Uterus (tissue), 4 donors: ENCODE results near the gene ASF1B. TPM values are rescaled to one million over a fixed set of nuclear protein-coding genes. Genes with fewer than 3 reads are reported as not detected.
A peak's percentile ranks its signal among the peaks of the same experiment; 100 is the strongest.

ENCODE experiments used
- DNase-seq, 2 donors: peaks; one replicate each; pipeline ENCODE4 v3.0.0-alpha.2; 2019 to 2020
- H3K27ac ChIP-seq, 2 donors: fragments of 200-600 bp; sonication (generic); 1 replicate in 1 of 2; 2 replicates in 1 of 2; pipeline ENCODE4 v1.5.1; 2016 to 2018
- H3K27me3 ChIP-seq, 2 donors: fragments of 200-600 bp; sonication (generic); one replicate each; pipeline ENCODE4 v1.5.1; 2018 to 2019; ENCODE audit warnings: control low read depth in 1 of 2
- H3K36me3 ChIP-seq, 2 donors: fragments of 200-600 bp; sonication (generic); one replicate each; pipeline ENCODE4 v1.5.1; 2019; ENCODE audit warnings: control low read depth in 1 of 2
- H3K4me1 ChIP-seq, 2 donors: fragments of 200-600 bp; sonication (generic); one replicate each; pipeline ENCODE4 v1.5.1; 2018 to 2019; ENCODE audit warnings: control low read depth in 1 of 2
- H3K4me3 ChIP-seq, 2 donors: fragments of 200-600 bp; sonication (generic); 1 replicate in 1 of 2; 2 replicates in 1 of 2; pipeline ENCODE4 v1.5.1; 2018 to 2019; ENCODE audit warnings: mild to moderate bottlenecking in 1 of 2
- H3K9me3 ChIP-seq, 2 donors: fragments of 200-600 bp; sonication (generic); one replicate each; pipeline ENCODE4 v1.5.1; 2019; ENCODE audit warnings: control low read depth in 1 of 2
- CTCF ChIP-seq, 4 experiments: fragments of 200-600 bp in 2 of 4; fragments of 450-650 bp in 2 of 4; sonication (generic) in 2 of 4; IDR thresholded peaks; one replicate each; pipeline ENCODE4 v1.5.1; 2016 to 2019; ENCODE audit warnings: antibody characterized with exemption in 4 of 4, mild to moderate bottlenecking in 2 of 4, moderate library complexity in 1 of 4
- POLR2A ChIP-seq, 2 donors: fragments of 450-650 bp; IDR thresholded peaks; one replicate each; pipeline ENCODE4 v1.6.1; 2016; ENCODE audit warnings: antibody characterized with exemption in 2 of 2, mild to moderate bottlenecking in 1 of 2, moderate library complexity in 1 of 2
- intact Hi-C: fragments of 100-400 bp; cut with DNase I; formaldehyde crosslinking; loops from one replicate; pipeline ENCODE4 v1.15.1; 2023; ENCODE audit warnings: low total_unique reads
- total RNA-seq, 4 donors: library from RNA; depleted of rRNA in 3 of 4; stranded (reverse); fragments of >200 nt in 3 of 4; gene quantifications; one replicate each; pipeline versions ENCODE4 v1.1.0 to v1.2.4, GENCODE V29; 2014 to 2023
- donor health status: DM: yes; HTN: yes; CAD: no.

Gene ASF1B
- total RNA-seq, 4 donors from 2014 or later: 16.7 TPM; not detected in 3

- TF ChIP-seq POLR2A (IDR thresholded peaks at IDR 0.05) (no peak), CTCF (IDR thresholded peaks at IDR 0.05) (no peak)
- Histone ChIP-seq H3K27me3 (no peaks in the 10 kb centered on the region), H3K4me1 (peaks cover 0 to 15% of the 10 kb centered on the region in 2 donors), H3K4me3 (no peak overlapping the region), H3K27ac (no peak overlapping the region), H3K9me3 (no peaks in the 10 kb centered on the region), H3K36me3 (no peaks in the 10 kb centered on the region)
- no peak for DNase-seq
- intact Hi-C loops: no loop called here
Measured at GRCh38 chr19:14145381-14145780, 9.0 kb upstream of the ASF1B start.

- intact Hi-C loops: no loop called here
- DNase-seq: no peak
- Histone ChIP-seq H3K4me1 (no peaks in the 10 kb centered on the region), H3K9me3 (no peaks in the 10 kb centered on the region), H3K36me3 (no peaks in the 10 kb centered on the region), H3K27me3 (no peaks in the 10 kb centered on the region), H3K4me3 (no peak overlapping the region), H3K27ac (no peak overlapping the region)
- TF ChIP-seq CTCF (IDR thresholded peaks at IDR 0.05) (no peak), POLR2A (IDR thresholded peaks at IDR 0.05) (no peak)
Measured at GRCh38 chr19:14142262-14143190, 6.1 kb upstream of the ASF1B start.

DNA sequence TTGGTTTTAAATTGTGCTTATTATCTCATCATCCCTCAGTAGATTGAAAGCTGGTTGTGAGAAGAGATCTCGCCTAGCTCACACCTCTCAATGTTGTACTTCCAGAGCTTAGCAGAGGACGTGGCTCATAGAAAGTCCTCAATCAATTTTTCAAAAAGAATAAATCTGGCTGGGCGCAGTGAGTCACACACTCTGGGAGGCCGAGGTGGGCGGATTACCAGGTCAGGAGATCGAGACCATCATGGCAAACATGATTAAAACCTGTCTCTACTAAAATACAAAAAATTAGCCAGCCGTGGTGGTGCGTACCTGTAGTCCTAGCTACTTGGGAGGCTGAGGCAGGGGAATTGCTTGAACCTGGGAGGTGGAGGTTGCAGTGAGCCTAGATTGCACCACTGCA, 4.7 kb upstream of the ASF1B start:
- intact Hi-C loops: no loop called here
- TF ChIP-seq CTCF (IDR thresholded peaks at IDR 0.05) (no peak), POLR2A (IDR thresholded peaks at IDR 0.05) (no peak)

DNA sequence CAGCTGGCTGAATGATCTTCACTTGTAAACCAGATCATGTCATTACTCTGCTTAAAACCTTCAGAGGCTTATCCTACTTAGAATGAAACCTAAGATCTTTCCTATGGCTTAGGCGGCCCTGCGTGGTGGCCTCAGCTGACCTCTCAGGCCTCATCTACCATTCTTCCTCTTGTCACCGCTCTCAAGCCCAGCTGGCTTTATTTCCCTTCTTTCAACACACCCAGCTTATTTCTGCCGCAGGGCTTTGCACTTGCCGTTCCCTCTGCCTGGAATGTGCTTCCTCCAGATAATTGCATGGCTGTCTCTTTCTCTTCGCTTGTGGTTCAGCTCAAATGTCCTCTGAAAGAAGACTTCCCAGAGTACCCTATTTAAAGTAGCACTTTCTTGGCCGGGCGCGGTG, 3.6 kb upstream of the ASF1B start:
- H3K36me3 ChIP-seq: no peaks in the 10 kb centered on the region
- no peak for DNase-seq
- H3K27me3 ChIP-seq: no peaks in the 10 kb centered on the region
- no peaks in the 10 kb centered on the region for H3K9me3 ChIP-seq
- peaks cover 0 to 6% of the 10 kb centered on the region in 2 donors for H3K4me1 ChIP-seq
- intact Hi-C loops: loop anchor here (5.0 kb wide), 1 partner anchor 207 kb away; no protein-coding TSS in a partner anchor
- no peak overlapping the region for H3K27ac ChIP-seq
- no peak for TF ChIP-seq POLR2A (IDR thresholded peaks at IDR 0.05)
- no peak for TF ChIP-seq CTCF (IDR thresholded peaks at IDR 0.05)
- no peak overlapping the region for H3K4me3 ChIP-seq

More for the DNA sequence above, 4.7 kb upstream of the ASF1B start:
- no peaks in the 10 kb centered on the region for H3K9me3 ChIP-seq
- H3K4me3 ChIP-seq: no peak overlapping the region
- peaks cover 0 to 3% of the 10 kb centered on the region in 2 donors for H3K4me1 ChIP-seq
- no peak for DNase-seq
- no peaks in the 10 kb centered on the region for H3K36me3 ChIP-seq
- H3K27ac ChIP-seq: no peak overlapping the region
- no peaks in the 10 kb centered on the region for H3K27me3 ChIP-seq

GRCh38 chr19:14138576-14139265, 2.3 kb upstream of the ASF1B start:
- H3K9me3 ChIP-seq: no peaks in the 10 kb centered on the region
- no peak overlapping the region for H3K4me3 ChIP-seq
- no peaks in the 10 kb centered on the region for H3K27me3 ChIP-seq
- peak overlapping the region in 1 of 2 donors; percentile 93 for H3K27ac ChIP-seq
- DNase-seq: no peak
- no peaks in the 10 kb centered on the region for H3K36me3 ChIP-seq
- intact Hi-C loops: loop anchor here (5.0 kb wide), 1 partner anchor 209 kb away; no protein-coding TSS in a partner anchor
- TF ChIP-seq POLR2A (IDR thresholded peaks at IDR 0.05) (no peak), CTCF (IDR thresholded peaks at IDR 0.05) (no peak)
- H3K4me1 ChIP-seq: peaks cover 0 to 6% of the 10 kb centered on the region in 2 donors
